DOHH2 (cell line): ENCODE data around the gene TRERF1.

Experiments used
- H3F3A ChIP-seq: fragments of 200-600 bp; sonication (generic), shearing (Covaris generic); 2 replicates; pipeline ENCODE4 v1.6.0; 2016; ENCODE audit warnings: antibody characterized with exemption, mild to moderate bottlenecking; ENCODE audit not compliant: control insufficient read depth, insufficient read depth
- H3K27ac ChIP-seq: fragments of 200-600 bp; sonication (generic); 2 replicates; pipeline ENCODE4 v1.5.1; 2014; ENCODE audit warnings: low read depth, mild to moderate bottlenecking, low read length, moderate library complexity
- H3K27me3 ChIP-seq: fragments of 200-600 bp; sonication (generic); 2 replicates; pipeline ENCODE4 v1.6.1; 2014; ENCODE audit warnings: mild to moderate bottlenecking, low read length, mixed read lengths; ENCODE audit not compliant: control insufficient read depth
- H3K36me3 ChIP-seq: fragments of 200-600 bp; sonication (generic); 2 replicates; pipeline ENCODE4 v1.6.1; 2014; ENCODE audit warnings: mild to moderate bottlenecking, low read length, moderate library complexity, mixed read lengths; ENCODE audit not compliant: control insufficient read depth
- H3K4me1 ChIP-seq: fragments of 200-600 bp; sonication (generic); 2 replicates; pipeline ENCODE4 v1.6.1; 2014; ENCODE audit warnings: mild to moderate bottlenecking, low read length, mixed read lengths; ENCODE audit not compliant: control insufficient read depth
- H3K4me2 ChIP-seq: fragments of 200-600 bp; sonication (generic); 2 replicates; pipeline ENCODE4 v1.6.0; 2014; ENCODE audit warnings: mild to moderate bottlenecking, low read length, moderate library complexity
- H3K4me3 ChIP-seq: fragments of 200-600 bp; sonication (generic); 2 replicates; pipeline ENCODE4 v1.5.1; 2014; ENCODE audit warnings: mild to moderate bottlenecking, low read length, mixed read lengths
- H3K79me2 ChIP-seq: fragments of 200-600 bp; sonication (generic); 2 replicates; pipeline ENCODE4 v1.6.1; 2014; ENCODE audit warnings: mild to moderate bottlenecking, low read length, mixed read lengths; ENCODE audit not compliant: control insufficient read depth
- H3K9me2 ChIP-seq: fragments of 200-600 bp; sonication (generic); replicated peaks from 2 replicates; pipeline ENCODE4 v1.6.1; 2014; ENCODE audit warnings: mild to moderate bottlenecking, low read length, mixed read lengths; ENCODE audit not compliant: control insufficient read depth
- H3K9me3 ChIP-seq: fragments of 200-600 bp; sonication (generic); 2 replicates; pipeline ENCODE4 v1.6.1; 2014; ENCODE audit warnings: antibody characterized with exemption, low read length, mixed read lengths; ENCODE audit not compliant: control insufficient read depth, insufficient read depth
- H4K20me1 ChIP-seq: fragments of 200-600 bp; sonication (generic); 2 replicates; pipeline ENCODE4 v1.6.0; 2014; ENCODE audit warnings: low read depth, mild to moderate bottlenecking, antibody characterized with exemption, low read length, moderate library complexity; ENCODE audit not compliant: control insufficient read depth, insufficient read depth
- EZH2phosphoT487 ChIP-seq: fragments of 200-600 bp; sonication (generic); IDR thresholded peaks from 2 replicates; pipeline ENCODE4 v1.6.1; 2017; ENCODE audit warnings: borderline replicate concordance, mild to moderate bottlenecking, antibody characterized with exemption, low read length, moderate library complexity, mixed read lengths
- TF ChIP-seq, protein P1 (sequence below): fragments of 200-600 bp; sonication (generic); IDR thresholded peaks from one replicate; pipeline ENCODE4 v1.5.1; 2014; ENCODE audit warnings: antibody characterized with exemption, mild to moderate bottlenecking, low read depth, low read length; ENCODE audit not compliant: poor library complexity, severe bottlenecking

TRERF1 gene

DNA sequence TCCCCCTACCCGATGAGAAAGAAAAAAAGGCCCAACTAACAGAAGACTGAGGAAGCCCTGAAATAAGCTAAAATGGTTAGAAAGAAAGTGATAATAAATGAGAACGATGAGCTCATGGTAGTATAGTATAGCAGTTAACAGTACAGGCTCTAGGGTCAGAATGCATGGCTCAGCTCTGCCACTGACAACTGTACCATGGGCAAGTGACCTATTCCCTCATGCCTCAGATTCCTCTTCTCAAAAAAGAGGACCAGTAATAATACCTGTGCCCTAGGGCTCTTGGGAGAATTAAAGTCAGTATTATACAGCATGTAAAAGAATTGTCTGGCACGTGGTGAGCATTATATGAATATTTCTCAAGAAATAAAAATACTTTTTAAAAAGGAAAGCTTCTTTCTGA, 19.8 kb downstream of the TRERF1 start:
- no peaks in the 10 kb centered on the region for H3F3A ChIP-seq
- no peak overlapping the region for H3K4me2 ChIP-seq
- no peak overlapping the region for H3K27ac ChIP-seq
- TF ChIP-seq, protein P1, sequence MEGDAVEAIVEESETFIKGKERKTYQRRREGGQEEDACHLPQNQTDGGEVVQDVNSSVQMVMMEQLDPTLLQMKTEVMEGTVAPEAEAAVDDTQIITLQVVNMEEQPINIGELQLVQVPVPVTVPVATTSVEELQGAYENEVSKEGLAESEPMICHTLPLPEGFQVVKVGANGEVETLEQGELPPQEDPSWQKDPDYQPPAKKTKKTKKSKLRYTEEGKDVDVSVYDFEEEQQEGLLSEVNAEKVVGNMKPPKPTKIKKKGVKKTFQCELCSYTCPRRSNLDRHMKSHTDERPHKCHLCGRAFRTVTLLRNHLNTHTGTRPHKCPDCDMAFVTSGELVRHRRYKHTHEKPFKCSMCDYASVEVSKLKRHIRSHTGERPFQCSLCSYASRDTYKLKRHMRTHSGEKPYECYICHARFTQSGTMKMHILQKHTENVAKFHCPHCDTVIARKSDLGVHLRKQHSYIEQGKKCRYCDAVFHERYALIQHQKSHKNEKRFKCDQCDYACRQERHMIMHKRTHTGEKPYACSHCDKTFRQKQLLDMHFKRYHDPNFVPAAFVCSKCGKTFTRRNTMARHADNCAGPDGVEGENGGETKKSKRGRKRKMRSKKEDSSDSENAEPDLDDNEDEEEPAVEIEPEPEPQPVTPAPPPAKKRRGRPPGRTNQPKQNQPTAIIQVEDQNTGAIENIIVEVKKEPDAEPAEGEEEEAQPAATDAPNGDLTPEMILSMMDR: no peak
- no peak for TF ChIP-seq EZH2phosphoT487
- H3K4me1 ChIP-seq: peaks cover 16% of the 10 kb centered on the region
- no peak overlapping the region for H3K4me3 ChIP-seq
- H3K36me3 ChIP-seq: peaks cover 30% of the 10 kb centered on the region
- no peaks in the 10 kb centered on the region for H3K9me2 ChIP-seq
- H3K27me3 ChIP-seq: no peaks in the 10 kb centered on the region
- peaks cover 4% of the 10 kb centered on the region; the same call in 1 of the 2 replicates for H4K20me1 ChIP-seq
- peaks cover 65% of the 10 kb centered on the region for H3K79me2 ChIP-seq
- peaks cover 12% of the 10 kb centered on the region; the same call in 1 of the 2 replicates for H3K9me3 ChIP-seq

- no peaks in the 10 kb centered on the region for H3F3A ChIP-seq
- no peak overlapping the region for H3K4me3 ChIP-seq
- H3K4me2 ChIP-seq: no peak overlapping the region
- H3K4me1 ChIP-seq: peaks cover 16% of the 10 kb centered on the region
- peaks cover 4% of the 10 kb centered on the region; the same call in 1 of the 2 replicates for H4K20me1 ChIP-seq
- H3K9me3 ChIP-seq: peaks cover 12% of the 10 kb centered on the region; the same call in 1 of the 2 replicates
- peaks cover 64% of the 10 kb centered on the region for H3K79me2 ChIP-seq
- no peaks in the 10 kb centered on the region for H3K27me3 ChIP-seq
- H3K36me3 ChIP-seq: peaks cover 30% of the 10 kb centered on the region
- TF ChIP-seq, protein P1: no peak
- no peak for TF ChIP-seq EZH2phosphoT487
- no peaks in the 10 kb centered on the region for H3K9me2 ChIP-seq
- H3K27ac ChIP-seq: no peak overlapping the region
These were observed 20.4 kb downstream of the TRERF1 start for GRCh38 chr6:42431356-42431755.

DNA sequence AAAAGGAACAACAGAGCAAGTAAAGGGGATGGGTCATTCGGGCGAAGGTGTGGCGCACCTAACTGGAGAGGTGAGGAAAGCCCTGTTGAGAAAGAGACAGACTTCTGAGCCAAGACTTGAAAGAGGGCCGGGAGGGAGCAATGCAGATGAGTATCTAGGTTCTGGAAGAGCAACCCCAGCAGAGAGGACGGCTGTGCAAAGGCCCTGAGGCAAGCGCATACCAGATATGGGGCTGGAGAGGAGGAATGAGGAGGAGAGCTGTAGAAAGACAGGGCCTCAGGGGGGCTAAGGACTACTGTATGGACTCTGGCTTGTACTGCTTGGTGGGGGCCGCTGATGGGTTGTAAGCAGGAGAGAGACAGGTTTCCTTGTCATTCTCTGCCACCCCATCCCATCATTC, 21.9 kb downstream of the TRERF1 start:
- Histone ChIP-seq H3K9me2 (no peaks in the 10 kb centered on the region), H3K79me2 (peaks cover 69% of the 10 kb centered on the region), H3K36me3 (peaks cover 25% of the 10 kb centered on the region), H3K4me2 (no peak overlapping the region), H3K9me3 (peaks cover 7% of the 10 kb centered on the region; the same call in 1 of the 2 replicates), H3K4me3 (no peak overlapping the region), H3K27ac (no peak overlapping the region), H4K20me1 (peaks cover 4% of the 10 kb centered on the region), H3K27me3 (no peaks in the 10 kb centered on the region), H3K4me1 (peaks cover 16% of the 10 kb centered on the region), H3F3A (no peaks in the 10 kb centered on the region)
- TF ChIP-seq, protein P1: no peak
- TF ChIP-seq EZH2phosphoT487: no peak
